ENCODE results near the gene MSRB1. TPM values are rescaled to one million over a fixed set of nuclear protein-coding genes. Genes with fewer than 3 reads are reported as not detected.
A peak's percentile ranks its signal among the peaks of the same experiment; 100 is the strongest.

MSRB1 gene
- polyA plus RNA-seq, 2 of the 4 experiments (the other 2 are of a cell fraction) = 27.7 to 37.5 TPM

DNA sequence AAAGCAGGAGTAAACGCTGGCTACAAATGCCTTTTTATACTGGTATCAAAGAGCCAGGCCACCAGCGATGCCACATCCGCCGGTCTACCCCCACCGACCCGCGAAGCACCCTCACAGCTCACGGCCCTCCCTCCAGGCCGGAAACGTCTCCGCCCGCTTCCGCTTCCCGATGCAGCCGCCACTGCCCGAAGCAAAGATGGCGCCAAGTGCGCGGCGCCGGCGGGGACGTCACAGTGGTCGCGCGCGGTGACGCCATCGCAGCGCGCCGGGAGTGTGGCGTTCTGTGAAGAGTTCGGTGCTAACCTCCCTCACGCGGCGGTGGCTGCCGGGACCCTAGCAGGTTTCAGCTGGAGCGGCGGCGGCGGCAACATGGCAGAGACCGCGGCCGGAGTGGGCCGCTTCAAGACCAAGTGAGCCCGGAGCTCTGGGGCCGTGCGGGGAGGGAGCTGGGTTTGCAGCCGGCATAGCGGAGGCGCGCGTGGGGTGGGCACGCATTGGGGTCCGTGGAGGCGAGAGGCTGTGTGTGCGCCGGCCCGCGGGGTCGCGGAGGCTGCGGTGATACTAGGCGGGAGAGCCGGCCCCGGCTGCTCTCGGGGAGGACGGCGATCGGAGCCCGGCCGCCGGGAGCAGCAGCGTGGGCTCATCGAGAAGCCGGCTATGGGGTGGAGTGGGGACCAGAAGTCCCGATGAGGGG is 28.9 kb upstream of the MSRB1 start, which contains the start of gene TBL3:
Gene TBL3 (plus strand): TSS at position 258 of the 694 bp plus-strand sequence. CDS start 112 bp downstream, at position 370.
- 5% methylated on average over 25 of the region's 78 CpGs for WGBS (ENCODE audit: missing lambda C conversion rate)
- no peak for FAIRE-seq
- CTCF ChIA-PET = interaction anchor here (0.5 to 2.8 kb wide), 7 partner anchors 10 to 169 kb away, joined by 3 to 13 read pairs (median 3); partner anchors contain the start of gene NOXO1

More for the DNA sequence above, 28.9 kb upstream of the MSRB1 start, which contains the start of gene TBL3:
- no peaks in the 10 kb centered on the region for H3K9me3 ChIP-seq
- ATAC-seq = peak; percentile 85 to 92
- POLR2A ChIA-PET = interaction anchor here (0.8 to 1.6 kb wide), 9 partner anchors 9 to 189 kb away, joined by 3 to 13 read pairs (median 4); partner anchors contain the start of genes GFER, NOXO1, NTHL1 and NUBP2
- H3K27ac ChIP-seq = peak within 1 kb of the TSS; percentile 98 to 99
- peaks cover 17% of the 10 kb centered on the region for H3K4me1 ChIP-seq
- H3K4me3 ChIP-seq = peak within 1 kb of the TSS; percentile 65
- TF ChIP-seq, protein P1, sequence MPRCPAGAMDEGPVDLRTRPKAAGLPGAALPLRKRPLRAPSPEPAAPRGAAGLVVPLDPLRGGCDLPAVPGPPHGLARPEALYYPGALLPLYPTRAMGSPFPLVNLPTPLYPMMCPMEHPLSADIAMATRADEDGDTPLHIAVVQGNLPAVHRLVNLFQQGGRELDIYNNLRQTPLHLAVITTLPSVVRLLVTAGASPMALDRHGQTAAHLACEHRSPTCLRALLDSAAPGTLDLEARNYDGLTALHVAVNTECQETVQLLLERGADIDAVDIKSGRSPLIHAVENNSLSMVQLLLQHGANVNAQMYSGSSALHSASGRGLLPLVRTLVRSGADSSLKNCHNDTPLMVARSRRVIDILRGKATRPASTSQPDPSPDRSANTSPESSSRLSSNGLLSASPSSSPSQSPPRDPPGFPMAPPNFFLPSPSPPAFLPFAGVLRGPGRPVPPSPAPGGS (IDR thresholded peaks at IDR 0.05) = peak; percentile 82; the same call in 1 of the 3 replicates
- TF ChIP-seq TP53 (CRISPR knock-in tag; IDR thresholded peaks at IDR 0.05) (no peak), HOXB13 (CRISPR knock-in tag; IDR thresholded peaks at IDR 0.05; ENCODE audit: low read depth) (no peak), ZNF302 (CRISPR knock-in tag; IDR thresholded peaks at IDR 0.05) (no peak), JUN (IDR thresholded peaks at IDR 0.05) (peak; percentile 75 to 94; a peak in 4 of 5 replicates), KDM5A (IDR thresholded peaks at IDR 0.05) (peak; percentile 89), RFX5 (IDR thresholded peaks at IDR 0.05) (no peak), POLR2A (IDR thresholded peaks at IDR 0.05; ENCODE audit: low read length) (peak; percentile 88), PHF8 (IDR thresholded peaks at IDR 0.05; ENCODE audit: borderline replicate concordance, low read depth) (peak; percentile 77), EHMT2 (IDR thresholded peaks at IDR 0.05; ENCODE audit: low read depth) (no peak)
- TF ChIP-seq, protein P2, sequence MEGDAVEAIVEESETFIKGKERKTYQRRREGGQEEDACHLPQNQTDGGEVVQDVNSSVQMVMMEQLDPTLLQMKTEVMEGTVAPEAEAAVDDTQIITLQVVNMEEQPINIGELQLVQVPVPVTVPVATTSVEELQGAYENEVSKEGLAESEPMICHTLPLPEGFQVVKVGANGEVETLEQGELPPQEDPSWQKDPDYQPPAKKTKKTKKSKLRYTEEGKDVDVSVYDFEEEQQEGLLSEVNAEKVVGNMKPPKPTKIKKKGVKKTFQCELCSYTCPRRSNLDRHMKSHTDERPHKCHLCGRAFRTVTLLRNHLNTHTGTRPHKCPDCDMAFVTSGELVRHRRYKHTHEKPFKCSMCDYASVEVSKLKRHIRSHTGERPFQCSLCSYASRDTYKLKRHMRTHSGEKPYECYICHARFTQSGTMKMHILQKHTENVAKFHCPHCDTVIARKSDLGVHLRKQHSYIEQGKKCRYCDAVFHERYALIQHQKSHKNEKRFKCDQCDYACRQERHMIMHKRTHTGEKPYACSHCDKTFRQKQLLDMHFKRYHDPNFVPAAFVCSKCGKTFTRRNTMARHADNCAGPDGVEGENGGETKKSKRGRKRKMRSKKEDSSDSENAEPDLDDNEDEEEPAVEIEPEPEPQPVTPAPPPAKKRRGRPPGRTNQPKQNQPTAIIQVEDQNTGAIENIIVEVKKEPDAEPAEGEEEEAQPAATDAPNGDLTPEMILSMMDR (IDR thresholded peaks at IDR 0.05) = no peak
- TF ChIP-seq, protein P3, sequence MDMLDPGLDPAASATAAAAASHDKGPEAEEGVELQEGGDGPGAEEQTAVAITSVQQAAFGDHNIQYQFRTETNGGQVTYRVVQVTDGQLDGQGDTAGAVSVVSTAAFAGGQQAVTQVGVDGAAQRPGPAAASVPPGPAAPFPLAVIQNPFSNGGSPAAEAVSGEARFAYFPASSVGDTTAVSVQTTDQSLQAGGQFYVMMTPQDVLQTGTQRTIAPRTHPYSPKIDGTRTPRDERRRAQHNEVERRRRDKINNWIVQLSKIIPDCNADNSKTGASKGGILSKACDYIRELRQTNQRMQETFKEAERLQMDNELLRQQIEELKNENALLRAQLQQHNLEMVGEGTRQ (IDR thresholded peaks at IDR 0.05) = no peak
- TF ChIP-seq, protein P4, sequence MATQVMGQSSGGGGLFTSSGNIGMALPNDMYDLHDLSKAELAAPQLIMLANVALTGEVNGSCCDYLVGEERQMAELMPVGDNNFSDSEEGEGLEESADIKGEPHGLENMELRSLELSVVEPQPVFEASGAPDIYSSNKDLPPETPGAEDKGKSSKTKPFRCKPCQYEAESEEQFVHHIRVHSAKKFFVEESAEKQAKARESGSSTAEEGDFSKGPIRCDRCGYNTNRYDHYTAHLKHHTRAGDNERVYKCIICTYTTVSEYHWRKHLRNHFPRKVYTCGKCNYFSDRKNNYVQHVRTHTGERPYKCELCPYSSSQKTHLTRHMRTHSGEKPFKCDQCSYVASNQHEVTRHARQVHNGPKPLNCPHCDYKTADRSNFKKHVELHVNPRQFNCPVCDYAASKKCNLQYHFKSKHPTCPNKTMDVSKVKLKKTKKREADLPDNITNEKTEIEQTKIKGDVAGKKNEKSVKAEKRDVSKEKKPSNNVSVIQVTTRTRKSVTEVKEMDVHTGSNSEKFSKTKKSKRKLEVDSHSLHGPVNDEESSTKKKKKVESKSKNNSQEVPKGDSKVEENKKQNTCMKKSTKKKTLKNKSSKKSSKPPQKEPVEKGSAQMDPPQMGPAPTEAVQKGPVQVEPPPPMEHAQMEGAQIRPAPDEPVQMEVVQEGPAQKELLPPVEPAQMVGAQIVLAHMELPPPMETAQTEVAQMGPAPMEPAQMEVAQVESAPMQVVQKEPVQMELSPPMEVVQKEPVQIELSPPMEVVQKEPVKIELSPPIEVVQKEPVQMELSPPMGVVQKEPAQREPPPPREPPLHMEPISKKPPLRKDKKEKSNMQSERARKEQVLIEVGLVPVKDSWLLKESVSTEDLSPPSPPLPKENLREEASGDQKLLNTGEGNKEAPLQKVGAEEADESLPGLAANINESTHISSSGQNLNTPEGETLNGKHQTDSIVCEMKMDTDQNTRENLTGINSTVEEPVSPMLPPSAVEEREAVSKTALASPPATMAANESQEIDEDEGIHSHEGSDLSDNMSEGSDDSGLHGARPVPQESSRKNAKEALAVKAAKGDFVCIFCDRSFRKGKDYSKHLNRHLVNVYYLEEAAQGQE (IDR thresholded peaks at IDR 0.05) = peak; percentile 59; the same call in 1 of the 2 replicates
- TF ChIP-seq, protein P5, sequence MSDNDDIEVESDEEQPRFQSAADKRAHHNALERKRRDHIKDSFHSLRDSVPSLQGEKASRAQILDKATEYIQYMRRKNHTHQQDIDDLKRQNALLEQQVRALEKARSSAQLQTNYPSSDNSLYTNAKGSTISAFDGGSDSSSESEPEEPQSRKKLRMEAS (IDR thresholded peaks at IDR 0.05) = peak; percentile 95
- TF ChIP-seq, protein P6, sequence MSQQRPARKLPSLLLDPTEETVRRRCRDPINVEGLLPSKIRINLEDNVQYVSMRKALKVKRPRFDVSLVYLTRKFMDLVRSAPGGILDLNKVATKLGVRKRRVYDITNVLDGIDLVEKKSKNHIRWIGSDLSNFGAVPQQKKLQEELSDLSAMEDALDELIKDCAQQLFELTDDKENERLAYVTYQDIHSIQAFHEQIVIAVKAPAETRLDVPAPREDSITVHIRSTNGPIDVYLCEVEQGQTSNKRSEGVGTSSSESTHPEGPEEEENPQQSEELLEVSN (IDR thresholded peaks at IDR 0.05; ENCODE audit: borderline replicate concordance, low read depth) = peak; percentile 87
- TF ChIP-seq, protein P7, sequence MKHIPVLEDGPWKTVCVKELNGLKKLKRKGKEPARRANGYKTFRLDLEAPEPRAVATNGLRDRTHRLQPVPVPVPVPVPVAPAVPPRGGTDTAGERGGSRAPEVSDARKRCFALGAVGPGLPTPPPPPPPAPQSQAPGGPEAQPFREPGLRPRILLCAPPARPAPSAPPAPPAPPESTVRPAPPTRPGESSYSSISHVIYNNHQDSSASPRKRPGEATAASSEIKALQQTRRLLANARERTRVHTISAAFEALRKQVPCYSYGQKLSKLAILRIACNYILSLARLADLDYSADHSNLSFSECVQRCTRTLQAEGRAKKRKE (CRISPR knock-in tag; IDR thresholded peaks at IDR 0.05; ENCODE audit: low read depth) = no peak
- DNase-seq (ENCODE audit: low read depth in 1 of 2, low spot score in 1 of 2) = peak; percentile 91 to 95
- H3K4me2 ChIP-seq = peak within 1 kb of the TSS; percentile 94

Data from A549 (cell line).